Hepatocyte (in vitro differentiated cells): ENCODE measurements around the gene PLEKHG3. TPM values are rescaled to one million over a fixed set of nuclear protein-coding genes. Genes with fewer than 3 reads are reported as not detected.

Source experiments
- DNase-seq: peaks from one replicate; pipeline ENCODE4 v3.0.0-alpha.2; 2016; ENCODE audit warnings: low spot score
- H2AFZ ChIP-seq: fragments of 200-600 bp; sonication (generic); 2 replicates; pipeline ENCODE4 v1.6.0; 2016; ENCODE audit warnings: antibody characterized with exemption, mild to moderate bottlenecking
- H3K27ac ChIP-seq: fragments of 200-600 bp; sonication (generic); 2 replicates; pipeline ENCODE4 v1.5.1; 2016; ENCODE audit warnings: mild to moderate bottlenecking
- H3K27me3 ChIP-seq: fragments of 200-600 bp; sonication (generic); 2 replicates; pipeline ENCODE4 v1.6.1; 2016
- H3K36me3 ChIP-seq: fragments of 200-600 bp; sonication (generic); replicated peaks from 2 replicates; pipeline ENCODE4 v1.5.1; 2016; ENCODE audit warnings: low read depth; ENCODE audit not compliant: insufficient read depth
- H3K4me1 ChIP-seq: fragments of 200-600 bp; sonication (generic); 2 replicates; pipeline ENCODE4 v1.5.1; 2016; ENCODE audit warnings: mild to moderate bottlenecking, moderate library complexity; ENCODE audit not compliant: insufficient read depth
- H3K4me2 ChIP-seq: fragments of 200-600 bp; sonication (generic); 2 replicates; pipeline ENCODE4 v1.6.0; 2016
- H3K4me3 ChIP-seq: fragments of 200-600 bp; sonication (generic); 2 replicates; pipeline ENCODE4 v1.5.1; 2016; ENCODE audit warnings: mild to moderate bottlenecking
- H3K79me2 ChIP-seq: fragments of 200-600 bp; sonication (generic); 2 replicates; pipeline ENCODE4 v1.6.0; 2017; ENCODE audit warnings: mild to moderate bottlenecking
- H3K9me2 ChIP-seq: fragments of 200-600 bp; sonication (generic); replicated peaks from 2 replicates; pipeline ENCODE4 v1.6.0; 2017; ENCODE audit warnings: mild to moderate bottlenecking; ENCODE audit not compliant: insufficient read depth
- H3K9me3 ChIP-seq: fragments of 200-600 bp; sonication (generic); 2 replicates; pipeline ENCODE4 v1.5.1; 2016; ENCODE audit warnings: low read depth, mild to moderate bottlenecking
- H4K20me1 ChIP-seq: fragments of 200-600 bp; sonication (generic); 2 replicates; pipeline ENCODE4 v1.6.0; 2016; ENCODE audit warnings: mild to moderate bottlenecking; ENCODE audit not compliant: insufficient read depth, poor library complexity, severe bottlenecking
- CTCF ChIP-seq: fragments of 200-600 bp; sonication (generic); IDR thresholded peaks from 2 replicates; pipeline ENCODE4 v1.5.1; 2016; ENCODE audit warnings: antibody characterized with exemption, mild to moderate bottlenecking; ENCODE audit not compliant: poor library complexity
- EZH2 ChIP-seq: fragments of 200-600 bp; sonication (generic); IDR thresholded peaks from 2 replicates; pipeline ENCODE4 v1.6.1; 2016; ENCODE audit warnings: antibody characterized with exemption, mild to moderate bottlenecking, borderline replicate concordance
- EZH2phosphoT487 ChIP-seq: fragments of 200-600 bp; sonication (generic); IDR thresholded peaks from one replicate; pipeline ENCODE4 v1.6.1; 2018; ENCODE audit warnings: antibody characterized with exemption, mild to moderate bottlenecking, low read depth, moderate library complexity; ENCODE audit not compliant: unreplicated experiment, severe bottlenecking
- WGBS: methylation state at CpG from one replicate; pipeline ENCODE4 v1.1.6; 2016; ENCODE audit warnings: low lambda C conversion rate; ENCODE audit errors: missing lambda C conversion rate; 5-methylcytosine and 5-hydroxymethylcytosine counted together
- polyA plus RNA-seq: library from polyadenylated mRNA; unstranded; fragments of >200 nt; fragmentation: Nextera tagmentation; extraction: Ambion mirVana; gene quantifications from 2 replicates; pipeline ENCODE4 v1.2.1, GENCODE V29; 2016
- total RNA-seq: library from RNA; depleted of rRNA; stranded (reverse); fragments of >200 nt; gene quantifications from 2 replicates; pipeline ENCODE4 v1.2.3, GENCODE V29; 2014

Gene PLEKHG3
- total and polyA plus RNA-seq, 2 experiments from 2014 or later, result 42.7 to 54.2 TPM

- Histone ChIP-seq H3K27ac (no peak overlapping the region), H3K4me1 (no peaks in the 10 kb centered on the region), H3K9me2 (no peaks in the 10 kb centered on the region), H4K20me1 (no peaks in the 10 kb centered on the region), H3K9me3 (no peaks in the 10 kb centered on the region), H2AFZ (no peak overlapping the region), H3K4me2 (no peak overlapping the region), H3K27me3 (no peaks in the 10 kb centered on the region), H3K79me2 (no peaks in the 10 kb centered on the region), H3K36me3 (no peaks in the 10 kb centered on the region), H3K4me3 (no peak overlapping the region)
- DNase-seq, result no peak
- WGBS, result 94% methylated on average over 36 of the region's 36 CpGs
- TF ChIP-seq EZH2, result no peak
- TF ChIP-seq EZH2phosphoT487, result no peak
- no peak for TF ChIP-seq CTCF
These were observed 68.2 kb downstream of the PLEKHG3 start for GRCh38 chr14:64772397-64772950.

GRCh38 chr14:64773046-64773445 lies 68.8 kb downstream of the PLEKHG3 start:
- Histone ChIP-seq H3K4me3 (no peak overlapping the region), H3K27me3 (no peaks in the 10 kb centered on the region), H3K36me3 (no peaks in the 10 kb centered on the region), H3K4me2 (no peak overlapping the region), H2AFZ (no peak overlapping the region), H3K27ac (no peak overlapping the region), H3K4me1 (no peaks in the 10 kb centered on the region), H3K9me3 (no peaks in the 10 kb centered on the region), H3K79me2 (no peaks in the 10 kb centered on the region), H3K9me2 (no peaks in the 10 kb centered on the region), H4K20me1 (no peaks in the 10 kb centered on the region)
- 95% methylated on average over 18 of the region's 18 CpGs for WGBS
- TF ChIP-seq EZH2, result no peak
- TF ChIP-seq CTCF, result no peak
- TF ChIP-seq EZH2phosphoT487, result no peak
- no peak for DNase-seq

GRCh38 chr14:64773577-64773976 lies 69.4 kb downstream of the PLEKHG3 start:
- Histone ChIP-seq H3K27me3 (no peaks in the 10 kb centered on the region), H3K27ac (no peak overlapping the region), H3K4me1 (no peaks in the 10 kb centered on the region), H3K9me3 (no peaks in the 10 kb centered on the region), H3K79me2 (no peaks in the 10 kb centered on the region), H3K4me3 (no peak overlapping the region), H3K36me3 (no peaks in the 10 kb centered on the region), H2AFZ (no peak overlapping the region), H3K9me2 (no peaks in the 10 kb centered on the region), H3K4me2 (no peak overlapping the region), H4K20me1 (no peaks in the 10 kb centered on the region)
- WGBS, result 92% methylated on average over 3 of the region's 3 CpGs
- TF ChIP-seq EZH2phosphoT487 (no peak), CTCF (no peak), EZH2 (no peak)
- DNase-seq, result no peak

GRCh38 chr14:64774272-64774671 lies 70.0 kb downstream of the PLEKHG3 start:
- WGBS, result 97% methylated on average over 16 of the region's 16 CpGs
- H3K79me2 ChIP-seq, result no peaks in the 10 kb centered on the region
- no peaks in the 10 kb centered on the region for H3K9me2 ChIP-seq

More at GRCh38 chr14:64774272-64774671, 70.0 kb downstream of the PLEKHG3 start:
- Histone ChIP-seq H3K36me3 (no peaks in the 10 kb centered on the region), H3K4me2 (no peak overlapping the region), H4K20me1 (no peaks in the 10 kb centered on the region), H3K9me3 (no peaks in the 10 kb centered on the region), H3K4me3 (no peak overlapping the region), H3K27ac (no peak overlapping the region), H2AFZ (no peak overlapping the region), H3K27me3 (no peaks in the 10 kb centered on the region), H3K4me1 (no peaks in the 10 kb centered on the region)
- TF ChIP-seq EZH2phosphoT487 (no peak), EZH2 (no peak), CTCF (no peak)
- no peak for DNase-seq
